K562 (cell line): ENCODE results near the gene PHYKPL. TPM values are rescaled to one million over a fixed set of nuclear protein-coding genes. Genes with fewer than 3 reads are reported as not detected.

Source experiments
- ATAC-seq: fragments of 200-7000 bp; cut with Tn5 transposase; 3 replicates; pipeline ENCODE4 v1.9.1; 2020; ENCODE audit warnings: moderate library complexity
- BruUV-seq: library from RNA; stranded (reverse); fragments of 400-500 nt; replicated peaks from 2 replicates; lab custom pipeline; 2021; lab: Mats Ljungman, UMichigan
- CTCF ChIA-PET: fragments of 300-600 bp; formaldehyde crosslinking; extraction: SDS; loops from one replicate; lab custom pipeline; 2021; ENCODE audit warnings: low intra/inter-chr PET ratio; lab: Yijun Ruan, JAX
- POLR2A ChIA-PET: fragments of 300-600, 350-650 bp; sonication (Branson Sonifier 250); formaldehyde crosslinking; extraction: SDS; loops from one replicate; lab custom pipeline; 2021; ENCODE audit warnings: antibody characterized with exemption, inconsistent platforms; lab: Yijun Ruan, JAX
- DNase-seq, 4 experiments: peaks; one replicate each; pipeline versions ENCODE4 v3.0.0 to v3.0.0-alpha.2; 2011 to 2018; ENCODE audit warnings: low spot score in 3 of 4, mixed read lengths in 3 of 4; ENCODE audit errors: extremely low read depth in 1 of 4
- FAIRE-seq: peaks from 2 replicates; lab custom pipeline; 2011; peaks lifted over from hg19 to GRCh38; lab: Jason Lieb, UNC
- H2AFZ ChIP-seq: 2 replicates; pipeline ENCODE4 v1.6.0; 2011; ENCODE audit warnings: low read depth, low read length, control low read depth, inconsistent platforms
- H3K27ac ChIP-seq: fragments of 200-600 bp; 3 replicates; pipeline ENCODE4 v1.8.0; 2011; ENCODE audit warnings: low read depth, mild to moderate bottlenecking, control low read depth, inconsistent platforms, low read length, moderate library complexity, mixed read lengths; ENCODE audit errors: extremely low read depth
- H3K27me3 ChIP-seq, 2 experiments: fragments of 300-600 bp in 1 of 2; 2 replicates in 1 of 2; 3 replicates in 1 of 2; pipeline versions ENCODE4 v1.6.0 to v1.8.0; 2011; ENCODE audit warnings: inconsistent platforms in 2 of 2, low read length in 2 of 2, mild to moderate bottlenecking in 1 of 2, mixed read lengths in 1 of 2, moderate library complexity in 1 of 2; ENCODE audit not compliant: control insufficient read depth in 2 of 2, insufficient read depth in 2 of 2
- H3K36me3 ChIP-seq: fragments of 300-600 bp; 3 replicates; pipeline ENCODE4 v1.8.0; 2011; ENCODE audit warnings: mild to moderate bottlenecking, low read length, inconsistent platforms; ENCODE audit not compliant: control insufficient read depth, insufficient read depth
- H3K4me1 ChIP-seq, 2 experiments: fragments of 200-600 bp in 1 of 2; replicated peaks in 1 of 2; 2 replicates in 1 of 2; 3 replicates in 1 of 2; pipeline versions ENCODE4 v1.5.1 to v1.8.0; 2011; ENCODE audit warnings: inconsistent platforms in 2 of 2, low read length in 2 of 2, mild to moderate bottlenecking in 1 of 2, mixed read lengths in 1 of 2, moderate library complexity in 1 of 2; ENCODE audit not compliant: control insufficient read depth in 2 of 2, insufficient read depth in 2 of 2
- H3K4me2 ChIP-seq: 2 replicates; pipeline ENCODE4 v1.6.1; 2011; ENCODE audit warnings: low read length, control low read depth, inconsistent platforms, mixed read lengths; ENCODE audit not compliant: insufficient read depth
- H3K4me3 ChIP-seq: fragments of 200-600 bp; sonication (generic), shearing (Covaris generic); 2 replicates; pipeline ENCODE4 v1.5.1; 2016; ENCODE audit warnings: control low read depth, inconsistent platforms
- H3K79me2 ChIP-seq: fragments of 200-600 bp; 3 replicates; pipeline ENCODE4 v1.8.0; 2011; ENCODE audit warnings: low read length, inconsistent platforms; ENCODE audit not compliant: control insufficient read depth, insufficient read depth
- H3K9ac ChIP-seq, 2 experiments: 2 replicates each; pipeline versions ENCODE4 v1.6.0 to v1.6.1; 2011; ENCODE audit warnings: low read depth in 2 of 2, low read length in 2 of 2, control low read depth in 1 of 2, inconsistent platforms in 1 of 2, mild to moderate bottlenecking in 1 of 2, mixed read lengths in 1 of 2; ENCODE audit not compliant: insufficient read depth in 1 of 2
- H3K9me1 ChIP-seq: one replicate; pipeline ENCODE4 v1.6.0; 2011; ENCODE audit warnings: inconsistent platforms, mild to moderate bottlenecking, low read length, moderate library complexity; ENCODE audit not compliant: control insufficient read depth, insufficient read depth
- H3K9me3 ChIP-seq: replicated peaks from 2 replicates; pipeline ENCODE4 v1.5.1; 2011; ENCODE audit warnings: low read depth, low read length, inconsistent platforms; ENCODE audit not compliant: control insufficient read depth, insufficient read depth
- H4K20me1 ChIP-seq: replicated peaks from 2 replicates; pipeline ENCODE4 v1.6.1; 2011; ENCODE audit warnings: low read length, inconsistent platforms, mixed read lengths; ENCODE audit not compliant: control insufficient read depth, insufficient read depth
- FOXK1 ChIP-seq: sonication (generic); formaldehyde crosslinking; IDR thresholded peaks from 2 replicates; pipeline ENCODE4 v1.8.0; 2022; ENCODE audit warnings: missing genetic modification reagents, mild to moderate bottlenecking, borderline replicate concordance
- MEF2A ChIP-seq: IDR thresholded peaks from 2 replicates; pipeline ENCODE4 v1.6.1; 2011; ENCODE audit warnings: low read depth, mild to moderate bottlenecking, low read length, moderate library complexity; ENCODE audit not compliant: control insufficient read depth
- POLR2B ChIP-seq: fragments of 450-650 bp; IDR thresholded peaks from 2 replicates; pipeline ENCODE4 v1.6.1; 2018; ENCODE audit warnings: low read depth; ENCODE audit not compliant: partially characterized antibody
- RCOR1 ChIP-seq, 2 experiments: IDR thresholded peaks; 2 replicates each; pipeline ENCODE4 v1.6.1; 2012; ENCODE audit warnings: low read depth in 2 of 2, low read length in 2 of 2, borderline replicate concordance in 1 of 2, improper control_type of control experiment in 1 of 2
- SRF ChIP-seq, 2 experiments: fragments of 250-450, 450-650 bp in 1 of 2; sonication (Bioruptor Pico) in 1 of 2; sonication (generic) in 1 of 2; formaldehyde crosslinking; IDR thresholded peaks; 2 replicates each; pipeline versions ENCODE4 v1.5.0 to v1.5.1; 2020 to 2022; ENCODE audit warnings: mild to moderate bottlenecking in 1 of 2, missing genetic modification reagents in 1 of 2
- SRSF1 ChIP-seq: fragments of 200-400 bp; formaldehyde crosslinking; IDR thresholded peaks from 2 replicates; pipeline ENCODE4 v1.6.1; 2017; ENCODE audit warnings: mild to moderate bottlenecking, low read depth, low read length, moderate library complexity
- ZBTB7A ChIP-seq: IDR thresholded peaks from 2 replicates; pipeline ENCODE4 v1.6.1; 2011; ENCODE audit warnings: low read depth, mild to moderate bottlenecking, low read length, moderate library complexity, borderline replicate concordance; ENCODE audit not compliant: control insufficient read depth
- ZNF274 ChIP-seq: IDR thresholded peaks from 2 replicates; pipeline ENCODE4 v1.6.1; 2011; ENCODE audit warnings: low read depth, mild to moderate bottlenecking, low read length, moderate library complexity, borderline replicate concordance
- ZNF644 ChIP-seq: fragments of 200-800 bp; sonication (Bioruptor generic); IDR thresholded peaks from 2 replicates; pipeline ENCODE4 v1.6.1; 2016; ENCODE audit warnings: low read depth, missing genetic modification characterization, missing compliant biosample characterization
- ZNF668 ChIP-seq: fragments of 250-450 bp; sonication (Bioruptor Pico); IDR thresholded peaks from 2 replicates; pipeline ENCODE4 v1.8.0; 2022; ENCODE audit warnings: mild to moderate bottlenecking, inconsistent platforms
- WGBS: fragments of 100-300 bp; shearing (Covaris generic); methylation state at CpG from one replicate; pipeline ENCODE4 v1.1.6; 2016; ENCODE audit warnings: low coverage, mixed read lengths; ENCODE audit not compliant: insufficient coverage; ENCODE audit errors: missing lambda C conversion rate; 5-methylcytosine and 5-hydroxymethylcytosine counted together
- in situ Hi-C: fragments of 300-500 bp; cut with MboI; formaldehyde crosslinking; loops from 4 replicates; pipeline ENCODE4 v1.15.0; 2018; ENCODE audit warnings: inconsistent platforms, mixed read lengths
- intact Hi-C: fragments of 100-400 bp; cut with micrococcal nuclease; formaldehyde crosslinking; loops from 2 replicates; pipeline ENCODE4 v1.14.2; 2022
- polyA plus RNA-seq, 8 experiments: library from polyadenylated mRNA; depleted of rRNA in 4 of 8; stranded (reverse) in 5 of 8; unstranded in 3 of 8; fragments of >200 nt; fragmentation: Nextera tagmentation in 2 of 8; fragmentation: Illumina TruSeq in 1 of 8; extraction: Ambion mirVana in 2 of 8; extraction: Trizol in 1 of 8; gene quantifications; 2 replicates each; pipeline versions ENCODE4 v1.2.1 to v1.2.3, GENCODE V29; 2011 to 2014; ENCODE audit warnings: inconsistent platforms in 1 of 8, missing spikeins in 1 of 8
- total RNA-seq, 7 experiments: library from RNA; depleted of rRNA in 6 of 7; stranded (reverse); fragments of >200 nt in 6 of 7; fragmentation: Illumina TruSeq in 2 of 7; extraction: Trizol in 2 of 7; gene quantifications; 2 replicates each; pipeline versions ENCODE4 v1.2.1 to v1.2.3, GENCODE V29; 2011 to 2021; ENCODE audit warnings: low replicate concordance in 1 of 7
- TF ChIP-seq, protein P1 (sequence below): fragments of 250-450 bp; sonication (Bioruptor Pico); IDR thresholded peaks from 2 replicates; pipeline ENCODE4 v1.8.0; 2021; ENCODE audit warnings: moderate library complexity, mild to moderate bottlenecking, inconsistent platforms
- TF ChIP-seq, protein P2 (sequence below): fragments of 450-650 bp; formaldehyde crosslinking; IDR thresholded peaks from 2 replicates; pipeline ENCODE4 v1.4.0; 2022; ENCODE audit warnings: mild to moderate bottlenecking, moderate library complexity

Gene PHYKPL
- total and polyA plus RNA-seq, 9 of the 15 experiments (the other 6 are each of a cell fraction or from before 2014, with no cell fraction given): 4.7 to 34.7 (median 18.6) TPM

DNA sequence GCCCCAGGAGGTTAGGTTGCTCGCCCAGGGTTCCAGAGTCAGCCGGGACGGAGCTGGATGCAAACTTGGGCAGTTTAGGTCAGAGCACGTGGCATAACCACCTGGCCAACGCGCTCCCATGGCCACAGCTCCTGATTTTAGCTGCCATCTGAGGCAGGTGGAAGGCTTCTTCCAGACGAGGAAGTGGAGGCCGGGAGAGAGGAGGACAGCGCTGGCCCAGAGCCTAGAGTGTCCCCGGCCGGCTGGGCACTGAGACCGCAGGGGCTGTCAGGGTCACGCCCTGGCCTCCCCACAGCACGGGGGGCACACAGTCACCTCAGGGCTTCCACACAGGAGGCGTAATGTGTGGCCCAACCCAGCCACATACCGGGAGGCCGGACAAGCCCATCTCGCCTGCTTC lies 16.1 kb upstream of the PHYKPL start:
- Histone ChIP-seq H3K9me1 (no peaks in the 10 kb centered on the region), H3K27ac (no peak overlapping the region), H3K9ac (no peak overlapping the region; a peak in 1 of 4 replicates), H3K9me3 (no peaks in the 10 kb centered on the region), H3K4me3 (no peak overlapping the region), H3K4me2 (no peak overlapping the region), H3K79me2 (no peaks in the 10 kb centered on the region), H2AFZ (no peak overlapping the region), H3K4me1 (peaks cover 0 to 9% of the 10 kb centered on the region in 2 experiments; a peak in 2 of 5 replicates), H3K36me3 (no peaks in the 10 kb centered on the region), H4K20me1 (no peaks in the 10 kb centered on the region), H3K27me3 (peaks cover 14 to 48% of the 10 kb centered on the region in 2 experiments; a peak in 3 of 5 replicates)
- ATAC-seq: no peak
- no TSS peak for BruUV-seq
- no peak for FAIRE-seq
- ChIA-PET POLR2A (interaction anchor here (2.3 kb wide), 1 partner anchor 35 kb away, joined by 9 read pairs; no protein-coding TSS in a partner anchor), CTCF (no interaction called here)
- no peak for DNase-seq
- WGBS: 10% methylated on average over 17 of the region's 18 CpGs
- TF ChIP-seq ZNF668 (CRISPR knock-in tag) (no peak), ZNF644 (tag) (no peak)
- in situ Hi-C loops: no loop called here
- intact Hi-C loops: no loop called here

DNA sequence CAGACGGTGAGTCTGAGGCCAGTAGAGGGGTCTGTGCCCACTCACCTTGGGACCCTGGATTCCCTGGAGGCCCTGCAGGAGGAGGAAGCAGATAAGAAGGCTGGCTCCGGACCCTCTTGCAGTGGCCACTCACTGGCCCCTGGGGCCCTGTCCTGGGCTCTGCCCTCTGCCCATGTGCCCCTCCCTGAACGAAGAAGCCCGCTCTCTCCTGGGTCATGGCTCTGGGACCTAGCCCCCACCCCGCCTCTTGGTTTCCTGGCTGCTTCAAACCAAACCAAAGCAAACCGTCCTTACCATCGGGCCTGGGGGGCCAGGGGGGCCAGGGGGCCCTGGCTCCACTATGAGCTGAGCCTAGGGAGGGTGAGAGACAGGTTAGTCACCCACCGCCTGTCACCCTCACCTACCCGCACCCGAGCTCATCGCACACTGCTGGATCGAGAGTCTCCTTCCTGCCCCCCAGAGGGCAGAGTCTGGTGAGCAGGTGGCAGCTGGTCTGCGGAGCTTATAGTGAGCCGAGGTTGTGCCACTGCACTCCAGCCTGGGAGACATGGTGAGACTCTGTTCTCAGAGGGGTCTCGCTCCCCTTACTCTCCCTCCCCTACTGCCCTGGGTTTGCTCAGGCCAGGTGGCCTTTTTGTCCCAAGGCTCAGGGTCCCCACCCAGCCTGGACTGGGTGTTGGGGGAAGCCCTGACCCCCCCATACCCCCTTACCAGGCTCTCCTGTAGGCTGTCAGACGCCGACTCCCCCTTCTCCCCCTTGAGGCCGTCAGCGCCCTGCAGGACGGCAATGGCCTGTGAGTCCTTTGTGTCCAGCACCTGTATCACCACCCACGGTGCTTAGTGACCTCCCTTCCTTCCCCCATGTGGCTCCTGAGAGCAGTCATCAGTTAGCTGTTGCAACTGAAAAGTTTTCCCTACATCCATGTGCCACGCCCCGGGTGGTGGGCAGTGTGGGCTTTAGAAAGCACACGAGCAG lies 15.2 kb upstream of the PHYKPL start:
- H3K4me2 ChIP-seq: no peak overlapping the region
- POLR2A ChIA-PET: interaction anchor here (2.3 kb wide), 1 partner anchor 34 kb away, joined by 9 read pairs; no protein-coding TSS in a partner anchor
- H3K27ac ChIP-seq: no peak overlapping the region
- WGBS: 6% methylated on average over 23 of the region's 24 CpGs
- ATAC-seq (no peak), FAIRE-seq (no peak), DNase-seq (no peak)
- CTCF ChIA-PET: no interaction called here
- H3K79me2 ChIP-seq: no peaks in the 10 kb centered on the region
- no peak overlapping the region for H3K9ac ChIP-seq
- H3K4me1 ChIP-seq: peaks cover 0 to 9% of the 10 kb centered on the region in 2 experiments; a peak in 2 of 5 replicates
- BruUV-seq: no TSS peak
- no peaks in the 10 kb centered on the region; the same call in 1 of the 2 replicates for H4K20me1 ChIP-seq
- H3K27me3 ChIP-seq: peaks cover 14 to 54% of the 10 kb centered on the region in 2 experiments; a peak in 3 of 5 replicates
- H3K9me3 ChIP-seq: no peaks in the 10 kb centered on the region
- H2AFZ ChIP-seq: no peak overlapping the region
- H3K9me1 ChIP-seq: no peaks in the 10 kb centered on the region
- no peaks in the 10 kb centered on the region for H3K36me3 ChIP-seq
- in situ Hi-C loops: no loop called here
- intact Hi-C loops: no loop called here
- no peak overlapping the region for H3K4me3 ChIP-seq
- TF ChIP-seq, protein P1, sequence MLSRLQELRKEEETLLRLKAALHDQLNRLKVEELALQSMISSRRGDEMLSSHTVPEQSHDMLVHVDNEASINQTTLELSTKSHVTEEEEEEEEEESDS (CRISPR knock-in tag): no peak
- no peak for TF ChIP-seq SRSF1
- TF ChIP-seq, protein P2, sequence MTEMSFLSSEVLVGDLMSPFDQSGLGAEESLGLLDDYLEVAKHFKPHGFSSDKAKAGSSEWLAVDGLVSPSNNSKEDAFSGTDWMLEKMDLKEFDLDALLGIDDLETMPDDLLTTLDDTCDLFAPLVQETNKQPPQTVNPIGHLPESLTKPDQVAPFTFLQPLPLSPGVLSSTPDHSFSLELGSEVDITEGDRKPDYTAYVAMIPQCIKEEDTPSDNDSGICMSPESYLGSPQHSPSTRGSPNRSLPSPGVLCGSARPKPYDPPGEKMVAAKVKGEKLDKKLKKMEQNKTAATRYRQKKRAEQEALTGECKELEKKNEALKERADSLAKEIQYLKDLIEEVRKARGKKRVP: no peak
- no peak for TF ChIP-seq POLR2B
- TF ChIP-seq ZBTB7A: no peak
- TF ChIP-seq ZNF274: no peak
- TF ChIP-seq MEF2A: no peak
- TF ChIP-seq FOXK1 (CRISPR knock-in tag): no peak
- TF ChIP-seq SRF (CRISPR knock-in tag; IDR thresholded peaks at IDR 0.05): no peak
- TF ChIP-seq RCOR1 (IDR thresholded peaks at IDR 0.05; ENCODE audit: borderline replicate concordance in 1 of 2, low read depth in 2 of 2, low read length in 2 of 2): no peak
